Measurements from ENCODE around the gene INSIG2. TPM values are rescaled to one million over a fixed set of nuclear protein-coding genes. Genes with fewer than 3 reads are reported as not detected.
A peak's percentile ranks its signal among the peaks of the same experiment; 100 is the strongest.

Gene INSIG2
- total RNA-seq, 1 donor from 2014 or later: 20.7 TPM

DNA sequence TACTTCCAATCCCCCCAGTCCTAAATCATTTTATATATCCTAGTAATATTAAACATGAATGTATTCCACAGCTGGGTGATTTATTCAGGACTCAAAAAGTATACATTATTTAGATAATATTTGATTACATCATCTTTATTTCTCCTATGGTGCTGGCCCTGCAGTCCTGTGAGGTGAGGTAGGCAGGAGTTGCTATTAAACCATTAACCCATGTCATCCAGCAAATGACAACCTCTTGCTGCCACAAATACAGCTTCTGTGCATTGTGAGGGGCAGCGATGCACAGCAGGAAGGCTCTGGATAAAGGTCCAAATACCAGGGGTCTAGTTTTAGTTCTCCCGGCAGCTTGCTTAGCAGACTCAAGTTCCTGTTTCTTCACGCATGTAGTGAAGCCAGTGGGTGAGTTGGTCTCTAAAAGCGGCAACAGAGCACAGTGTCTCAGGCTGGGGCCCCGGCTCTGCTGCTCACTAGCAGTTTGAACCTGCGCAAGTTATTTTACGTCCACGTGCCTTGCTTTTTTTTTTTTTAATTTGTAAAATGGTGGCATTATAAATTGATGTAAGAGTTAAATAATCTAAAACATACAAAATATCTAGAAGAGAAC is 36.1 kb downstream of the INSIG2 start:
- DNase-seq (ENCODE audit: low spot score): no peak
- ATAC-seq: no peak

GRCh38 chr2:118127250-118127649 is 39.0 kb downstream of the INSIG2 start:
- DNase-seq (ENCODE audit: low spot score): no peak
- ATAC-seq: no peak

- ATAC-seq: no peak
Observed at GRCh38 chr2:118128826-118129225, 40.6 kb downstream of the INSIG2 start.

GRCh38 chr2:118130385-118130784 is 42.1 kb downstream of the INSIG2 start:
- DNase-seq (ENCODE audit: low spot score) (no peak), ATAC-seq (no peak)

More at GRCh38 chr2:118128826-118129225, 40.6 kb downstream of the INSIG2 start:
- no peak for DNase-seq (ENCODE audit: low spot score)

DNA sequence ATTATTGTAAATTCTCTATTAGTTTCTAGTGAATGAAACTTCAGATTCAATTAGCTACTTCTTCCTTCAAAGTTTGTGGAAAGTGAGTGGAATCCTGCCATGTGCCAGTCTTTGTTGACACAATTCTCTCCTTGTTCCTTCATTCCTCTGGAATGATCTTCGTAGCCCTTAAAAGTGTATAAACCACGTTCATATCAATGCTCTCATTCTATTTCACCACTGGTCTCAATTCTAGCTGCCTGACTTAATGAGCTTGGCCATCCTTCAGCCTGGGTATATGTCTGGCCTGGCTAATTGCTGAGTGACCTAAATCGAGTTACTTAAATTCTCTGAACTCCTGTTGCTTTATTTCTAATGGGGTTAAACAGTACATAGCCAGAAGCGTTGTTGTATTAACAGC is 43.5 kb downstream of the INSIG2 start:
- DNase-seq (ENCODE audit: low spot score) (no peak), ATAC-seq (no peak)

GRCh38 chr2:118133916-118134315 is 45.6 kb downstream of the INSIG2 start:
- ATAC-seq: no peak

DNA sequence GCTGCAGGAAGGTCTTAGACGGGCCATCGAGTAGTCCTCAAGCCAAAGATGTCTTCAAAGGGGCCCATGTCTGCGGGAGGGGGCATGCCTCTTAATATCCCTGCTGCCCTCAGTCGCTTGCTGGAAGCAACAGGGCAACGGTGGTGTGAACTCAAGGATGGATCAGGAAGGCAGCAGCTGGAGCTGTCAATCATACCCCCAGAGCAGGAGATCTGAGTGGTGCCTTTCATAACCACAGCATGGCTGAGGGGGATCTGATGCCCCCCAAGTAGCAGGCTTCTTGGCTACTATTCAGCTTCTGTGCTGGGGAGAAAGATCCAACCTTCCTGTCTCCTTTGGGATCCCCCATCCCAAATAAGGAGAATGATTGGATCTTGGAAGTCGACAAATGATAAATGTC is 46.4 kb downstream of the INSIG2 start:
- no peak for ATAC-seq

More at GRCh38 chr2:118133916-118134315, 45.6 kb downstream of the INSIG2 start:
- DNase-seq (ENCODE audit: low spot score): no peak

GRCh38 chr2:118145207-118145606 is 56.9 kb downstream of the INSIG2 start:
- DNase-seq (ENCODE audit: low spot score) (no peak), ATAC-seq (no peak)

More for the DNA sequence above, 46.4 kb downstream of the INSIG2 start:
- no peak for DNase-seq (ENCODE audit: low spot score)

- ATAC-seq: peak; percentile 59
- no peak for DNase-seq (ENCODE audit: low spot score)
Observed at GRCh38 chr2:118145806-118146205, 57.5 kb downstream of the INSIG2 start.

DNA sequence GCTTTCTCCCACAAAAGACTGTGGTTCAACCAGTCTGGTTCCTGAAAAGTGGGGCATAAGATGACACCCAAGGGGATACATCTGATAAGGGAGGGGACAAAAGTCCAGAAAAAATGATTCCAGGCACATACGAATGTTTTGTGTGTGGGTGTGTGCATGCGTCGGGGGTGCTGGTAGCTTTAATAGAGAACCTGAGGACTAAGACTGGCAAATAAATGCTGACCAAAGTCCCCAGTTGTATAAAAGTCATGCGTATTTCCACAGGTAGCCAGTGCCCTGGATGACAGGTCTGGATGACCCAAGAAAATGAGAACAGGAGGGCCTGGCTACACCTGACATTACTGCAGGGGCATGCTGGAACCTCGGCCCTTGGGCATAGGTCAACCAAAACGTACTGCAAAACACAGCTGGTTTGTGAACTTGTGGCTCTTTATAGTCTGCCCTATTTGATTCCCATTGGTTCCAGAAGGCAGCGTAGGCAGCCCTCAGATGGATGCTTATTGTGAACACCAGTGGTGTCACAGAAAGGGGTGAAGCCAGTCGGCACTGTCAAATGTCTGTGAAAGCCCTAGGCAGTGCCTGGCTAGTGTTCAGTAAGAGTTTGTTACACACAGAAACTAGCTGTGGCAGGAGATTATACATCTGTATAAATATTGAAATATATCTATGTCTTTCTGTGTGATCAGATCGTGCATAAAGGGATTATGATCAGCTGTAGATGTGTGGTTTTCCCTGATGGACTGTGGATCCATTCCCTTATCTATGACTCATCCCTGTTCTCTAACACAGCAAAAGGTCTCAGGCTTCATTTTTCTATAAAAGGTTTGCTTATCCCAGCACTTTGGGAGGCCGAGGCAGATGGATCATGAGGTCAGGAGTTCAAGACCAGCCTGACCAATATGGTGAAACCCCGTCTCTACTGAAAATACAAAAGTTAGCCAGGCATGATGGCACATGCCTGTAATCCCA is 58.3 kb downstream of the INSIG2 start:
- peak; percentile 85 for ATAC-seq
- peak; percentile 92 for DNase-seq (ENCODE audit: low spot score)

DNA sequence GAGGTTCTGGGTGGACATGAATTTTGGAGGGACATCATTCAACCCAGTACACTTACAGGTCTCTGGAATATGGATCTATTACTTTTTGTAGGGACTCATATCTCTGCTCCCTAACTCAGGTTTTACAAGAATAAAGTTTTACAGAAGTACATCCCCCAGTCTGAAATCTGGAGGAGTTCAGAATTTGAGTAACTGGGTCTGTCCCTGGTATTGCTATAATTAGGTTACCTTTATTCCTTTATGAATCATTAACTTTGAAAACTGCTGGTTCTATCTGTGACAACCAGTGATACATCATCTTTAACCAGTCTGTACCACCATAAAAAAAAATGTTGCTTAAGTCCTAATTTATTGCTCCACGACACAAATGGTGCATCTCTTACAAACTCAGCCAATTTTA is 59.9 kb downstream of the INSIG2 start:
- peak; percentile 18 for ATAC-seq
- no peak for DNase-seq (ENCODE audit: low spot score)

DNA sequence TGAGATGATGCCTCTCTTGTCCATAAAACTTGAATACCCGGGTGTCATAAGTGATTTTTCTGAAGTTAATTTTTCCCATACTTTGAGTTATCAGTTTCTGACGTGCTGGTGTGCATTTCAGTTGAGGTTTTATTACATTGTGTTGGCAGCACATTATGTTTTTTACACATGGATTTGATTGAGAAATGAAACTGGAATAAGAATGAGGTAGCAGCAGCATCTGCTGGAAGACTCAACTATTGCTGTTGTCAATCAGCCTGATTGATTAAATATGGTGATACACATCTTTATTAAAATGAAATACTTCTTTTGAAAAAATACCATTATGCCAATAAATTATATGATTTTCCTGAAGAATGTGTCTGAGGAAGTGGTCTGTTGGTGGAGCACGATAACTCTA is 60.5 kb downstream of the INSIG2 start:
- DNase-seq (ENCODE audit: low spot score): no peak
- peak; percentile 26 for ATAC-seq

DNA sequence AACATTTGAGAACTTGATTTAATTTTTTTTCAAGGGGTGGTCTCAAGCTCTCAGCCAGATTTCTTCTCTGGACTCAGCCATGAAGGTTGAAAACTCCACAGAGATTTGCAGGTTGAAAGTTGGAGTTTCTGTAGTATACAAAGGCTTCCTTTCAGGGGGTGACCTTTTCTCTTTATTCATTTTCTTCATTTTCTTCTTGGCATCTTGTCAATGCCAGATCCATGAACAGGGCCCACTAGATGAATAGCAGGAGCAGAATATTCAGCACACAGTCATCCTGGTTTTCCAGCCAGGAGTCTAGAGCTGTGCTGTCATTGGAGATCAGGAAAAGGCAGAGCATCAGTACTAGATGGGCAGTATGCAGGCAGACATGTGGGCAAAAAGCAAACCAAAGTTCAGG is 62.0 kb downstream of the INSIG2 start:
- DNase-seq (ENCODE audit: low spot score) (no peak), ATAC-seq (no peak)

DNA sequence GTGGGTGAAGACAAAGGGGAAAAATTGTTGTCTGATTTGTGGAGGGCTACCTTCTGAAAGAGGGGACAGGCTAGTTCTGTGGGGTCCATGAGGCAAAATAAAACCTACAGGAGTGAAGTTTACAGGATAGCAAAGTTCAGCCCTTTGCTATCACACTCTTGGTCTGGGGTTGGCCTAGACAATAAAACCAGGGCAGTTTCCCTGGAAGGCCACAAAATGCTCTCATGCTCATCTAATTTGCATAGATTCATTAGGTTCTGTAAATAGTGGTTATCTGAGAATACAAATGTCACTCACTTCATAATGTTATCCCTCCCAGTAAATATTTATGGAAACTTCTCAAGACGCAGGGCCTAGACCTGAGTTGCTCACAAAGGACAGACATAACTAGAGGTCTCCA is 63.6 kb downstream of the INSIG2 start:
- ATAC-seq (no peak), DNase-seq (ENCODE audit: low spot score) (no peak)

DNA sequence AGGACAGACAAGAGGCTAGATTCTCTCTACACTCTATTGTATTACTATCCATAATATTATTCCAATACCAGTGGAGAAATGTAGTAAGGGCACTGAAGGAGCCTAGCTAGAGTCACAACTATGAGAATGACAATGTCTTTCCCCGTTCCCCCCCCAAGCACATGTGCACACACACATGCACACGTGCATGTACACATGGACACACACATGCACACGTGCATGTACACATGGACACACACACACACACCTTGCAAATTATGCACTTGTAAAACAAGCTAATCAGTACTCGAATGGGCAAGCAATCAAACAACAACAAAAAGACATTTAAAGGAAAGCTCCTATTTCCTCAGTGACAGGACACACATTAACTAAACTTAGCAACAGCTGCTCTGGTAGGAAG is 65.2 kb downstream of the INSIG2 start:
- ATAC-seq: no peak

DNA sequence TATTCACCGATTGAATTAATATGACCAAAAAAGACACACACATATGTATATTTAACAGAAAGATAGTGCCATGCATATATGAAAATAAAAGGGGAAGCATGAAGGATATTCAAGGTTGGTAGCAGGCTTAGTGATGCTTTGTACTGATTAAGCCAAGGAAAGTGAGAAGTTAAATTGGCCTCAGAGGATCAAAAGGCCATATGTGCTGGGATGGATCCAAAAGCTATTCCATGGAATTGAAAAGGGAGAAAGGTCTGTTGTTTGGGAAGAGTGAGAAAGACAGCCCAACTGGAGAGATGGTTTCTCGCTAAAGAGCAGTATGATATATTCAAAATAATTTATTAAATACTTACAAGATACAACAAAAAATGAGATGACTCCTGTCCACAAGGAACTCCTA is 65.9 kb downstream of the INSIG2 start:
- ATAC-seq (no peak), DNase-seq (ENCODE audit: low spot score) (no peak)

More for the DNA sequence above, 65.2 kb downstream of the INSIG2 start:
- DNase-seq (ENCODE audit: low spot score): no peak

Other genes starting within 250 kb of the INSIG2 start
- 12.1 TPM for gene CCDC93, start 74.4 kb upstream of the INSIG2 start, total RNA-seq

Measured in left lobe of liver (tissue), 2 donors.